Measurements from ENCODE around the gene PRICKLE2. TPM values are rescaled to one million over a fixed set of nuclear protein-coding genes. Genes with fewer than 3 reads are reported as not detected.

PRICKLE2 gene
- total and polyA plus RNA-seq, 2 donors (not counting 3 experiments of a cell fraction or from before 2014, with no cell fraction given), result 3.0 to 7.1 TPM

DNA sequence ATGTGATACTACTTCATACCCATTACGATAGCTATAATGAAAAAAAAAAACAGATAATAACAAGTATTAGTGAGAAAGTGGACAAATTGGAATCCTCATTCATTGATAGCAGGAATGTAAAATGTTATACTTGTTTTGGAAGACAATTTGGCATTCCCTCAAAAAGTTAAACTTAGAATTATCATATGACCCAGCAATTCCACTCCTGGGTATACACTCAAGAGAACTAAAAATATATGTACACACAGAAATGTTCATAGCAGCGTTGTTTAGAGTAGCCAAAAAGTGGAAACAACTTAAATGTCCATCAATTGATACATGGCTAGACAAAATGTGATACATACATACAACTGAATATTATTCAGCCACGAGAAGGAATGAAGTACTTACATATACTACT, 69.9 kb downstream of the PRICKLE2 start:
- intact Hi-C loops (cut with micrococcal nuclease) (no loop called here), dilution Hi-C loops (cut with MboI; ENCODE audit: extremely low pct_ligation_motif_present, low sequenced_read_pairs) (no loop called here)
- H3K9ac ChIP-seq (replicated peaks; ENCODE audit: extremely low read depth, insufficient read depth, low read length), result no peak overlapping the region
- H3K36me3 ChIP-seq (ENCODE audit: control insufficient read depth in 2 of 2, extremely low read depth in 1 of 2, insufficient read depth in 2 of 2, low read length in 2 of 2), result peaks cover 0 to 12% of the 10 kb centered on the region in 2 experiments
- H3K9me1 ChIP-seq (replicated peaks; ENCODE audit: control insufficient read depth, extremely low read depth, insufficient read depth, low read length), result no peaks in the 10 kb centered on the region
- no peak overlapping the region for H2AFZ ChIP-seq (ENCODE audit: low read depth, low read length)
- FAIRE-seq (no peak), DNase-seq (ENCODE audit: low read depth, low spot score) (no peak)
- no peaks in the 10 kb centered on the region for H3K4me1 ChIP-seq (ENCODE audit: control insufficient read depth, extremely low read depth, insufficient read depth, low read length)
- no peak overlapping the region for H3K4me3 ChIP-seq (replicated peaks in 1 of 3; ENCODE audit: insufficient read depth in 1 of 3, low read depth in 1 of 3, low read length in 3 of 3)
- CTCF ChIA-PET, result interaction anchor here (1.3 kb wide), 1 partner anchor 70 kb away, joined by 4 read pairs; the partner anchor contains the start of gene PRICKLE2
- TF ChIP-seq MYC (IDR thresholded peaks at IDR 0.05; ENCODE audit: low read depth, low read length) (no peak), JUN (IDR thresholded peaks at IDR 0.05; ENCODE audit: borderline replicate concordance, insufficient read depth, insufficient read length, low read depth) (no peak), POLR2A (IDR thresholded peaks at IDR 0.05; ENCODE audit: low read depth, low read length) (no peak), FOS (IDR thresholded peaks at IDR 0.05; ENCODE audit: borderline replicate concordance, insufficient read depth, low read length) (no peak)
- TF ChIP-seq, protein P1, sequence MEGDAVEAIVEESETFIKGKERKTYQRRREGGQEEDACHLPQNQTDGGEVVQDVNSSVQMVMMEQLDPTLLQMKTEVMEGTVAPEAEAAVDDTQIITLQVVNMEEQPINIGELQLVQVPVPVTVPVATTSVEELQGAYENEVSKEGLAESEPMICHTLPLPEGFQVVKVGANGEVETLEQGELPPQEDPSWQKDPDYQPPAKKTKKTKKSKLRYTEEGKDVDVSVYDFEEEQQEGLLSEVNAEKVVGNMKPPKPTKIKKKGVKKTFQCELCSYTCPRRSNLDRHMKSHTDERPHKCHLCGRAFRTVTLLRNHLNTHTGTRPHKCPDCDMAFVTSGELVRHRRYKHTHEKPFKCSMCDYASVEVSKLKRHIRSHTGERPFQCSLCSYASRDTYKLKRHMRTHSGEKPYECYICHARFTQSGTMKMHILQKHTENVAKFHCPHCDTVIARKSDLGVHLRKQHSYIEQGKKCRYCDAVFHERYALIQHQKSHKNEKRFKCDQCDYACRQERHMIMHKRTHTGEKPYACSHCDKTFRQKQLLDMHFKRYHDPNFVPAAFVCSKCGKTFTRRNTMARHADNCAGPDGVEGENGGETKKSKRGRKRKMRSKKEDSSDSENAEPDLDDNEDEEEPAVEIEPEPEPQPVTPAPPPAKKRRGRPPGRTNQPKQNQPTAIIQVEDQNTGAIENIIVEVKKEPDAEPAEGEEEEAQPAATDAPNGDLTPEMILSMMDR (IDR thresholded peaks at IDR 0.05; ENCODE audit: extremely low read depth in 1 of 2, insufficient read depth in 1 of 2, low read depth in 1 of 2, low read length in 2 of 2), result no peak
- TF ChIP-seq, protein P2, sequence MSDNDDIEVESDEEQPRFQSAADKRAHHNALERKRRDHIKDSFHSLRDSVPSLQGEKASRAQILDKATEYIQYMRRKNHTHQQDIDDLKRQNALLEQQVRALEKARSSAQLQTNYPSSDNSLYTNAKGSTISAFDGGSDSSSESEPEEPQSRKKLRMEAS (IDR thresholded peaks at IDR 0.05; ENCODE audit: insufficient read depth, insufficient read length), result no peak
- H3K9me3 ChIP-seq (replicated peaks; ENCODE audit: control insufficient read depth, insufficient read depth, low read length), result no peaks in the 10 kb centered on the region
- no peaks in the 10 kb centered on the region for H4K20me1 ChIP-seq (replicated peaks; ENCODE audit: control insufficient read depth, extremely low read depth, insufficient read depth, low read length)
- no peak overlapping the region for H3K27ac ChIP-seq (ENCODE audit: insufficient read depth, low read depth, low read length)
- H3K27me3 ChIP-seq (ENCODE audit: control insufficient read depth in 2 of 2, insufficient read depth in 2 of 2, low read length in 2 of 2), result no peaks in the 10 kb centered on the region
- H3K4me2 ChIP-seq (ENCODE audit: insufficient read depth, low read length), result no peak overlapping the region
- POLR2A ChIA-PET, result no interaction called here
- no peaks in the 10 kb centered on the region for H3K79me2 ChIP-seq (ENCODE audit: control insufficient read depth, insufficient read depth, low read length)
- BruUV-seq (replicated peaks), result no TSS peak
